Measurements from ENCODE around the gene LRRFIP1.
A peak's percentile ranks its signal among the peaks of the same experiment; 100 is the strongest.

LRRFIP1 gene

DNA sequence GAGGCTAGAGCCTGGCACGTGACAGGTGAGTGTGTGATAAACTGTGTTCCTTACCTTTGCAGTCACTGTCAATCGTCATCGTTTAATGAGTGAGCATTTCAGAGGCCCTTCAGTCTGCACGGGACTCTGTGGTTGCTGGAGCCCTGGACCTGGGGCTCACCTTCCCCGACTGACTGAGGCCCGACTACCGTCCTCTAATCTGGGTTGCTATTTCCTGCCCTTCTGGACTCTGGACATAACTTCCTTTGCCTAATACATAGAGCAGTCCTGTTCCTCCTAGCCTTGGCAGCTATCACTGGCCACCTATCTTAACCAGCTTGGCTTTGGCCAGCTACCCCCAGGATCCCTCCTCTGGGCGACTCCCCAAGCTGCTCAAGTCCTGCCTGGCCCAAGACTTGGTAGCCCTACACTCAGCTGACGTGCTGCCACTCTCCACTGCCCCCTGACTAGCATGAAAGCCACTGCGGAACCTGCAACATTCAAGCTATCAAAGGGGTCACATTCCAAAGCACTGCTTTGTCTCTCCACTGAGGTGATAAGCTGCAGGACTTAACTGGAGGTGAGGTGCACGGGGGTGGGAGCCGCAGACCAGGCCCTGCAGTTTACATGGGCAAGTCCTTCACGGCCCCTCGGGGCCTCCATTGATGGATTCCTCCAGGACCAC, 25.8 kb upstream of the LRRFIP1 start:
- no peak for DNase-seq
- Histone ChIP-seq H3K36me3 (no peaks in the 10 kb centered on the region), H3K27me3 (ENCODE audit: insufficient read depth, low read depth, severe bottlenecking) (peaks cover 23% of the 10 kb centered on the region), H3K27ac (no peak overlapping the region), H3K9me3 (ENCODE audit: severe bottlenecking) (no peaks in the 10 kb centered on the region), H3K4me3 (ENCODE audit: low read depth, low read length) (no peak overlapping the region)
- TF ChIP-seq CTCF (IDR thresholded peaks at IDR 0.05; ENCODE audit: low read depth, low read length): peak; percentile 34; the same call in 1 of the 2 replicates

- H3K4me3 ChIP-seq (ENCODE audit: low read depth, low read length): no peak overlapping the region
- peaks cover 15% of the 10 kb centered on the region for H3K27me3 ChIP-seq (ENCODE audit: insufficient read depth, low read depth, severe bottlenecking)
- H3K36me3 ChIP-seq: no peaks in the 10 kb centered on the region
- TF ChIP-seq CTCF (IDR thresholded peaks at IDR 0.05; ENCODE audit: low read depth, low read length): no peak
- no peak for DNase-seq
- no peak overlapping the region for H3K27ac ChIP-seq
- H3K9me3 ChIP-seq (ENCODE audit: severe bottlenecking): no peaks in the 10 kb centered on the region
Measured at GRCh38 chr2:237602409-237602808, 25.0 kb upstream of the LRRFIP1 start.

- H3K36me3 ChIP-seq: no peaks in the 10 kb centered on the region
- no peak for DNase-seq
- no peaks in the 10 kb centered on the region for H3K9me3 ChIP-seq (ENCODE audit: severe bottlenecking)
- H3K4me3 ChIP-seq (ENCODE audit: low read depth, low read length): no peak overlapping the region
- no peak overlapping the region for H3K27ac ChIP-seq
- peaks cover 13% of the 10 kb centered on the region for H3K27me3 ChIP-seq (ENCODE audit: insufficient read depth, low read depth, severe bottlenecking)
- no peak for TF ChIP-seq CTCF (IDR thresholded peaks at IDR 0.05; ENCODE audit: low read depth, low read length)
Measured at GRCh38 chr2:237603049-237603717, 24.2 kb upstream of the LRRFIP1 start.

GRCh38 chr2:237603718-237604362, 23.5 kb upstream of the LRRFIP1 start:
- no peak for TF ChIP-seq CTCF (IDR thresholded peaks at IDR 0.05; ENCODE audit: low read depth, low read length)
- Histone ChIP-seq H3K4me3 (ENCODE audit: low read depth, low read length) (no peak overlapping the region), H3K27me3 (ENCODE audit: insufficient read depth, low read depth, severe bottlenecking) (peaks cover 13% of the 10 kb centered on the region), H3K27ac (no peak overlapping the region), H3K36me3 (no peaks in the 10 kb centered on the region), H3K9me3 (ENCODE audit: severe bottlenecking) (no peaks in the 10 kb centered on the region)
- no peak for DNase-seq

- DNase-seq: no peak
- TF ChIP-seq CTCF (IDR thresholded peaks at IDR 0.05; ENCODE audit: low read depth, low read length): no peak
- Histone ChIP-seq H3K27me3 (ENCODE audit: insufficient read depth, low read depth, severe bottlenecking) (peaks cover 13% of the 10 kb centered on the region), H3K4me3 (ENCODE audit: low read depth, low read length) (no peak overlapping the region), H3K36me3 (no peaks in the 10 kb centered on the region), H3K27ac (no peak overlapping the region), H3K9me3 (ENCODE audit: severe bottlenecking) (no peaks in the 10 kb centered on the region)
Measured at GRCh38 chr2:237604391-237604790, 23.0 kb upstream of the LRRFIP1 start.

All from WERI-Rb-1 (cell line).